Measurements from ENCODE around the gene MAP3K1. TPM values are rescaled to one million over a fixed set of nuclear protein-coding genes. Genes with fewer than 3 reads are reported as not detected.

MAP3K1 gene
- total RNA-seq, 1 donor from 2014 or later, result 23.6 TPM

GRCh38 chr5:56856541-56857178 is 41.3 kb downstream of the MAP3K1 start:
- no peaks in the 10 kb centered on the region for H3K27me3 Mint-ChIP-seq (ENCODE audit: insufficient read depth)
- no peak for DNase-seq (ENCODE audit: low spot score)
- no peak overlapping the region for H3K4me3 Mint-ChIP-seq
- H3K27ac Mint-ChIP-seq, result no peak overlapping the region
- H3K36me3 Mint-ChIP-seq (ENCODE audit: low read depth), result peaks cover 22% of the 10 kb centered on the region
- no peaks in the 10 kb centered on the region for H3K9me3 Mint-ChIP-seq
- intact Hi-C loops (cut with micrococcal nuclease), result no loop called here
- H3K4me1 Mint-ChIP-seq (ENCODE audit: low read depth), result peaks cover 38% of the 10 kb centered on the region

GRCh38 chr5:56858777-56859442 is 43.6 kb downstream of the MAP3K1 start:
- no peak overlapping the region for H3K4me3 Mint-ChIP-seq
- intact Hi-C loops (cut with micrococcal nuclease), result no loop called here
- peaks cover 23% of the 10 kb centered on the region for H3K4me1 Mint-ChIP-seq (ENCODE audit: low read depth)
- no peaks in the 10 kb centered on the region for H3K27me3 Mint-ChIP-seq (ENCODE audit: insufficient read depth)
- H3K36me3 Mint-ChIP-seq (ENCODE audit: low read depth), result peaks cover 31% of the 10 kb centered on the region
- DNase-seq (ENCODE audit: low spot score), result no peak
- no peak overlapping the region for H3K27ac Mint-ChIP-seq
- H3K9me3 Mint-ChIP-seq, result no peaks in the 10 kb centered on the region

DNA sequence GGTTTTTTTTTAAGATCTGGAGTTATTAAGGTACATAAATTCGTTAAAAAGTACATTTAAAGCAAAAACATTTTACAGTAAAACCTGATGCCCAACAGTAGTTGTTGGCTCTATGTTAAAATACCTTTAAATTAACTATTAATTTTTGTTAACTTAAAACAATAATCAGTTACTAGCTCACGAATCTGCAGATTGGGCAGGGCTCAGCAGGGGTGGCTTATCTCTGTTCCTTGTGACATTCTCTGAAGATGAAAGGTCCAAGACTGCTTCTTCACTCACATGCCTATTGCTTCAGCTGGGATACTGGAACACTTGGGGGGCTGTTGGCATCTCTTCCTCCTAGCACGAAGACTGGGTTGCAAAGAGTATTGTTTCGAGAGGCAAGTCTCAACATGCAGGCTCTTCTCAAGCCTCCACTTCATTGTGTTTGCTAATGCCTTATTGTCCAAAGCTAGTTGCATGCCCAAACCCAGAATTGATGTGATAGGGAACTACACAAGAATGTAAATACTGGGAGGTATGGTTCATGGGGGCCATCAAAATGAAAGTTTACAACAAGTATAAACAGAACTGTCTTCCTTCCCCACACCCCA is 46.6 kb downstream of the MAP3K1 start:
- DNase-seq (ENCODE audit: low spot score), result no peak
- no peaks in the 10 kb centered on the region for H3K27me3 Mint-ChIP-seq (ENCODE audit: insufficient read depth)
- no peaks in the 10 kb centered on the region for H3K9me3 Mint-ChIP-seq
- H3K36me3 Mint-ChIP-seq (ENCODE audit: low read depth), result peaks cover 34% of the 10 kb centered on the region
- intact Hi-C loops (cut with micrococcal nuclease), result no loop called here
- no peak overlapping the region for H3K4me3 Mint-ChIP-seq
- no peak overlapping the region for H3K27ac Mint-ChIP-seq
- H3K4me1 Mint-ChIP-seq (ENCODE audit: low read depth), result peaks cover 9% of the 10 kb centered on the region

- no peak for DNase-seq (ENCODE audit: low spot score)
- intact Hi-C loops (cut with micrococcal nuclease), result no loop called here
- Mint-ChIP-seq H3K27ac (no peak overlapping the region), H3K4me3 (no peak overlapping the region), H3K27me3 (ENCODE audit: insufficient read depth) (no peaks in the 10 kb centered on the region), H3K4me1 (ENCODE audit: low read depth) (peaks cover 9% of the 10 kb centered on the region), H3K36me3 (ENCODE audit: low read depth) (peaks cover 34% of the 10 kb centered on the region), H3K9me3 (no peaks in the 10 kb centered on the region)
These were observed 47.6 kb downstream of the MAP3K1 start for GRCh38 chr5:56862909-56863308.

- H3K4me1 Mint-ChIP-seq (ENCODE audit: low read depth), result no peaks in the 10 kb centered on the region
- no peak overlapping the region for H3K4me3 Mint-ChIP-seq
- H3K27me3 Mint-ChIP-seq (ENCODE audit: insufficient read depth), result no peaks in the 10 kb centered on the region
- no peak for DNase-seq (ENCODE audit: low spot score)
- intact Hi-C loops (cut with micrococcal nuclease), result no loop called here
- no peak overlapping the region for H3K27ac Mint-ChIP-seq
- H3K9me3 Mint-ChIP-seq, result no peaks in the 10 kb centered on the region
- peaks cover 47% of the 10 kb centered on the region for H3K36me3 Mint-ChIP-seq (ENCODE audit: low read depth)
These were observed 56.4 kb downstream of the MAP3K1 start for GRCh38 chr5:56871777-56872176.

DNA sequence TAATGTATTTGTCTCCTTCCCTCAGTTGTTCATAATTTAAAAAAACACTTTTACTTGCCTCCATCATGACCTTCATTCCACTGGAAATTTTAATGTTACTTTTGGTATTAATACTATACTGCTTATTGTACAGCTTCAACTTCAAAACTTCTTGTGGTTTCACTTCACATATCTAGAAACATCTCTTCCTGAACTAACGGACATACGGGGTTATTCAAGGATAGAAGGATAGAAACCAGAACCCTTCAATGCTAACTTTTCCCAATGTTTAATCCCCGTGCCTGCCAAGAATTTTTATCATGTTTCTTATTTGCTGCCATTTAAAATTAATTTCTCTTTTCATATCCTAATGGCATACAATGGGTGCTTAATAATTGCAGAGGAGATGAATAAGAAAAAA is 57.7 kb downstream of the MAP3K1 start:
- DNase-seq (ENCODE audit: low spot score), result no peak
- intact Hi-C loops (cut with micrococcal nuclease), result no loop called here
- H3K27ac Mint-ChIP-seq, result no peak overlapping the region

DNA sequence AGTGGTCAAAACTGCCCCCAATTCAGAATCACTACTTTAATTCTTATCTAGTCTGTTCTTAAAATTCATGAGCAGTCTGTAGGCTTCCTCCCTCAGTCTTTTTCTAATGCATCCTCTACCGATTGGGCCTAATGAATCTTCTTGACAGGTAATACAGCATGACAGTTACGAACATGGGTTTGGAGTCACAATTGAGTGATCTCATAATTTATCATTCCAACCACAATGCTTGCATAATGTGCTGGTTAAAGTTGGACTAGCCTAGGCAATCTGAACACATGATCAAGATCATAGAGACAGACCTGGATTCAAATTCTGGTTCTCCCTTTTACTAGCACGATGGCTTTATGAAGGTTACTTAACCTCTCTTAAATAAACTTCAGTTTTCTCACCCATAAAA is 61.0 kb downstream of the MAP3K1 start:
- H3K4me3 Mint-ChIP-seq, result no peak overlapping the region
- no peaks in the 10 kb centered on the region for H3K9me3 Mint-ChIP-seq
- H3K4me1 Mint-ChIP-seq (ENCODE audit: low read depth), result no peaks in the 10 kb centered on the region
- peaks cover 66% of the 10 kb centered on the region for H3K36me3 Mint-ChIP-seq (ENCODE audit: low read depth)
- H3K27me3 Mint-ChIP-seq (ENCODE audit: insufficient read depth), result no peaks in the 10 kb centered on the region
- H3K27ac Mint-ChIP-seq, result no peak overlapping the region
- no peak for DNase-seq (ENCODE audit: low spot score)
- intact Hi-C loops (cut with micrococcal nuclease), result no loop called here

More for the DNA sequence above, 57.7 kb downstream of the MAP3K1 start:
- no peaks in the 10 kb centered on the region for H3K9me3 Mint-ChIP-seq
- peaks cover 57% of the 10 kb centered on the region for H3K36me3 Mint-ChIP-seq (ENCODE audit: low read depth)
- H3K4me1 Mint-ChIP-seq (ENCODE audit: low read depth), result no peaks in the 10 kb centered on the region
- H3K27me3 Mint-ChIP-seq (ENCODE audit: insufficient read depth), result no peaks in the 10 kb centered on the region
- no peak overlapping the region for H3K4me3 Mint-ChIP-seq

GRCh38 chr5:56881571-56881970 is 66.2 kb downstream of the MAP3K1 start:
- no peaks in the 10 kb centered on the region for H3K9me3 Mint-ChIP-seq
- H3K27ac Mint-ChIP-seq, result no peak overlapping the region
- H3K4me3 Mint-ChIP-seq, result no peak overlapping the region
- peaks cover 6% of the 10 kb centered on the region for H3K4me1 Mint-ChIP-seq (ENCODE audit: low read depth)
- no peaks in the 10 kb centered on the region for H3K27me3 Mint-ChIP-seq (ENCODE audit: insufficient read depth)
- H3K36me3 Mint-ChIP-seq (ENCODE audit: low read depth), result peaks cover 62% of the 10 kb centered on the region
- intact Hi-C loops (cut with micrococcal nuclease), result no loop called here
- no peak for DNase-seq (ENCODE audit: low spot score)

GRCh38 chr5:56893251-56893951 is 78.1 kb downstream of the MAP3K1 start:
- intact Hi-C loops (cut with micrococcal nuclease), result no loop called here
- Mint-ChIP-seq H3K27ac (no peak overlapping the region), H3K4me3 (no peak overlapping the region), H3K4me1 (ENCODE audit: low read depth) (peaks cover 5% of the 10 kb centered on the region), H3K9me3 (no peaks in the 10 kb centered on the region), H3K36me3 (ENCODE audit: low read depth) (peaks cover 50% of the 10 kb centered on the region), H3K27me3 (ENCODE audit: insufficient read depth) (peaks cover 2% of the 10 kb centered on the region)
- DNase-seq (ENCODE audit: low spot score), result no peak

DNA sequence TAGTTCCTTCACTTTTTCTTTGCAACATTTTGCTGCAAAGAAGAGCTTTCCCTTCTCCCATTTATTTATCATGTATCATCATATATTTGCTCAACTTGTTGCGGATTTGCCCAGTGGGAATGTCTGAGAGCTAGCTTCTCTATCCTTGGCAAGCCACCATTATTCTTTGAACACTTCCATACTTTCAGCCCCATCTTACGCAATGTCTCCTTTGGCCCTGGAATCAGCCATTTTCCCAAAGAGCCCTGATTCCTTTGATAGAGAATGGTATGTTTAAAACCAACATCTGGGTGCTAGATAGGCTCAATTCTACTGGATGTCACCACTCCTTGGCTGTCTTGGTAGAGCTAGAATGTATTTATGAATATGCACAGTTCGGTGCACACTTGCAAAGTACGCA is 81.4 kb downstream of the MAP3K1 start:
- Mint-ChIP-seq H3K27ac (no peak overlapping the region), H3K9me3 (no peaks in the 10 kb centered on the region), H3K36me3 (ENCODE audit: low read depth) (peaks cover 30% of the 10 kb centered on the region), H3K4me3 (no peak overlapping the region), H3K27me3 (ENCODE audit: insufficient read depth) (peaks cover 2% of the 10 kb centered on the region), H3K4me1 (ENCODE audit: low read depth) (peaks cover 5% of the 10 kb centered on the region)
- no peak for DNase-seq (ENCODE audit: low spot score)
- intact Hi-C loops (cut with micrococcal nuclease), result no loop called here

DNA sequence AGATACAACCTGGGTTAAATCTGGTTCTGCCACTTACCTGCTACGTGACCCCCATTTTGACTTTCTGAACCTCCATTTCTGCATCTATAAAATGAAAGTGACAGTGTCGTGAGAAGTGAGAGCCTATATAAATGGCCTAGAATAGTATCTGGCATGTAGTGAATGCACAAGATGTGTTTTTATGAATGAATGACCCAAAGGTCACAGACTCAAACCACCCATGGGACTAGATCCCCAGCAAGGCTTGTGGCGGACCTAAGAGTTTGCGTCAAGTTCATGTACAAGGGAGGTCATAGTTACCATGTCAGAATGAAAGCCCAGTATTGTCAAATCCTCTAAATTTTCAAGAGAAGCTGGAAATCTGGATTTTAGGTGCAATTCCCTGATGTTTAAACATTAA is 82.9 kb downstream of the MAP3K1 start:
- DNase-seq (ENCODE audit: low spot score), result no peak
- Mint-ChIP-seq H3K27ac (no peak overlapping the region), H3K27me3 (ENCODE audit: insufficient read depth) (peaks cover 4% of the 10 kb centered on the region), H3K4me1 (ENCODE audit: low read depth) (peaks cover 4% of the 10 kb centered on the region), H3K9me3 (no peaks in the 10 kb centered on the region), H3K4me3 (no peak overlapping the region), H3K36me3 (ENCODE audit: low read depth) (peaks cover 25% of the 10 kb centered on the region)
- intact Hi-C loops (cut with micrococcal nuclease), result no loop called here

GRCh38 chr5:56900395-56900794 is 85.0 kb downstream of the MAP3K1 start:
- Mint-ChIP-seq H3K36me3 (ENCODE audit: low read depth) (peaks cover 15% of the 10 kb centered on the region), H3K27ac (no peak overlapping the region), H3K4me1 (ENCODE audit: low read depth) (no peaks in the 10 kb centered on the region), H3K27me3 (ENCODE audit: insufficient read depth) (peaks cover 8% of the 10 kb centered on the region), H3K4me3 (no peak overlapping the region), H3K9me3 (no peaks in the 10 kb centered on the region)
- intact Hi-C loops (cut with micrococcal nuclease), result loop anchor here (1.0 to 10.0 kb wide), 7 partner anchors 272 to 1560 kb away; partner anchors contain the start of gene PLK2
- no peak for DNase-seq (ENCODE audit: low spot score)

Measured in activated T-helper 1 cell treated with anti-CD3 and anti-CD28 coated beads, Interleukin-12 subunit alpha, Interleukin-12 subunit beta, Interleukin-2, Interleukin-4 antibody, amounts not matched to agents 30 ng/mL and 10 ng/mL and 1 ng/mL, durations not matched to agents 14 hours and 24 hours and 36 hours (primary cell).